ENCODE results near the gene PEX11A. TPM values are rescaled to one million over a fixed set of nuclear protein-coding genes. Genes with fewer than 3 reads are reported as not detected.

The PEX11A gene, protein sequence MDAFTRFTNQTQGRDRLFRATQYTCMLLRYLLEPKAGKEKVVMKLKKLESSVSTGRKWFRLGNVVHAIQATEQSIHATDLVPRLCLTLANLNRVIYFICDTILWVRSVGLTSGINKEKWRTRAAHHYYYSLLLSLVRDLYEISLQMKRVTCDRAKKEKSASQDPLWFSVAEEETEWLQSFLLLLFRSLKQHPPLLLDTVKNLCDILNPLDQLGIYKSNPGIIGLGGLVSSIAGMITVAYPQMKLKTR
- 1.1 TPM for total RNA-seq (ENCODE audit: unreplicated experiment)
- long read RNA-seq, partial matches to known transcripts, result 0 of 3 reads
- long read RNA-seq, other reads (novel, unspliced or antisense), result 0 of 3 reads

- H3K36me3 Mint-ChIP-seq (ENCODE audit: unreplicated experiment), result no peaks in the 10 kb centered on the region
- H3K27me3 Mint-ChIP-seq (ENCODE audit: unreplicated experiment), result peaks cover 2% of the 10 kb centered on the region
- H3K4me1 Mint-ChIP-seq (ENCODE audit: low read depth, unreplicated experiment), result no peaks in the 10 kb centered on the region
- no peak within 1 kb of the TSS for H3K27ac Mint-ChIP-seq (ENCODE audit: unreplicated experiment)
- DNase-seq, result peak; percentile 62
- H3K4me3 Mint-ChIP-seq (ENCODE audit: unreplicated experiment), result peak within 1 kb of the TSS; percentile 89
- H3K9me3 Mint-ChIP-seq (ENCODE audit: unreplicated experiment), result no peaks in the 10 kb centered on the region
- TF ChIP-seq, protein P1, sequence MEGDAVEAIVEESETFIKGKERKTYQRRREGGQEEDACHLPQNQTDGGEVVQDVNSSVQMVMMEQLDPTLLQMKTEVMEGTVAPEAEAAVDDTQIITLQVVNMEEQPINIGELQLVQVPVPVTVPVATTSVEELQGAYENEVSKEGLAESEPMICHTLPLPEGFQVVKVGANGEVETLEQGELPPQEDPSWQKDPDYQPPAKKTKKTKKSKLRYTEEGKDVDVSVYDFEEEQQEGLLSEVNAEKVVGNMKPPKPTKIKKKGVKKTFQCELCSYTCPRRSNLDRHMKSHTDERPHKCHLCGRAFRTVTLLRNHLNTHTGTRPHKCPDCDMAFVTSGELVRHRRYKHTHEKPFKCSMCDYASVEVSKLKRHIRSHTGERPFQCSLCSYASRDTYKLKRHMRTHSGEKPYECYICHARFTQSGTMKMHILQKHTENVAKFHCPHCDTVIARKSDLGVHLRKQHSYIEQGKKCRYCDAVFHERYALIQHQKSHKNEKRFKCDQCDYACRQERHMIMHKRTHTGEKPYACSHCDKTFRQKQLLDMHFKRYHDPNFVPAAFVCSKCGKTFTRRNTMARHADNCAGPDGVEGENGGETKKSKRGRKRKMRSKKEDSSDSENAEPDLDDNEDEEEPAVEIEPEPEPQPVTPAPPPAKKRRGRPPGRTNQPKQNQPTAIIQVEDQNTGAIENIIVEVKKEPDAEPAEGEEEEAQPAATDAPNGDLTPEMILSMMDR (IDR thresholded peaks at IDR 0.05; ENCODE audit: partially characterized antibody, unreplicated experiment), result no peak
Observed at GRCh38 chr15:89690276-89691218, at the start of gene PEX11A, which contains the start of gene WDR93. Gene PEX11A, minus strand, starts transcription at chr15:89690754. Its CDS starts 122 bp downstream, at chr15:89690632. Gene WDR93, plus strand, starts transcription at chr15:89690811. Its CDS starts 10,936 bp downstream, at chr15:89701747.

- Mint-ChIP-seq H3K27me3 (ENCODE audit: unreplicated experiment) (peaks cover 3% of the 10 kb centered on the region), H3K36me3 (ENCODE audit: unreplicated experiment) (no peaks in the 10 kb centered on the region), H3K4me3 (ENCODE audit: unreplicated experiment) (no peak overlapping the region), H3K9me3 (ENCODE audit: unreplicated experiment) (no peaks in the 10 kb centered on the region), H3K4me1 (ENCODE audit: low read depth, unreplicated experiment) (no peaks in the 10 kb centered on the region), H3K27ac (ENCODE audit: unreplicated experiment) (no peak overlapping the region)
- TF ChIP-seq, protein P1 (IDR thresholded peaks at IDR 0.05; ENCODE audit: partially characterized antibody, unreplicated experiment), result peak; percentile 98
- DNase-seq, result no peak
Observed at GRCh38 chr15:89740137-89740536, 49.6 kb upstream of the PEX11A start.

DNA sequence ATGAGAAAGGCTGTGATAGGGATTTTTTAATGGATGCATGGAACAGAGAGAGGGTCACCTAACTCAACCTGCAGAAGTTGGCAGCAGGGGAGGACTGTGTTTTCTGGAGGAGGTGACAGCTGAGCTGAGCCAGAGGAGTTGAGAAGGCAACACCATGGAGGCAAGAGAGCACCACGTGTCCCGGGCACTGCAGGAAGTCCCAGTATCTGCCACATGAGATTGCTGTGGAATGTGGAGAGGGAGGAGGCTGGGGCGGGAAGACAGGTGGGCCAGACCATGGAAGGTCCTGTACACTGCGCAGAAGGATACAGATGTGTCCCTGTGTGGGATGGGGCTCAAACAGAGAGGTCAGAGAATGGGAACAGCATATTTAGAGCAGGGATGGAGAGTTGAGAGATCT lies 45.2 kb upstream of the PEX11A start:
- Mint-ChIP-seq H3K27me3 (ENCODE audit: unreplicated experiment) (peaks cover 1% of the 10 kb centered on the region), H3K36me3 (ENCODE audit: unreplicated experiment) (no peaks in the 10 kb centered on the region), H3K4me3 (ENCODE audit: unreplicated experiment) (no peak overlapping the region), H3K4me1 (ENCODE audit: low read depth, unreplicated experiment) (no peaks in the 10 kb centered on the region), H3K27ac (ENCODE audit: unreplicated experiment) (no peak overlapping the region), H3K9me3 (ENCODE audit: unreplicated experiment) (no peaks in the 10 kb centered on the region)
- TF ChIP-seq, protein P1 (IDR thresholded peaks at IDR 0.05; ENCODE audit: partially characterized antibody, unreplicated experiment), result no peak
- DNase-seq, result no peak

DNA sequence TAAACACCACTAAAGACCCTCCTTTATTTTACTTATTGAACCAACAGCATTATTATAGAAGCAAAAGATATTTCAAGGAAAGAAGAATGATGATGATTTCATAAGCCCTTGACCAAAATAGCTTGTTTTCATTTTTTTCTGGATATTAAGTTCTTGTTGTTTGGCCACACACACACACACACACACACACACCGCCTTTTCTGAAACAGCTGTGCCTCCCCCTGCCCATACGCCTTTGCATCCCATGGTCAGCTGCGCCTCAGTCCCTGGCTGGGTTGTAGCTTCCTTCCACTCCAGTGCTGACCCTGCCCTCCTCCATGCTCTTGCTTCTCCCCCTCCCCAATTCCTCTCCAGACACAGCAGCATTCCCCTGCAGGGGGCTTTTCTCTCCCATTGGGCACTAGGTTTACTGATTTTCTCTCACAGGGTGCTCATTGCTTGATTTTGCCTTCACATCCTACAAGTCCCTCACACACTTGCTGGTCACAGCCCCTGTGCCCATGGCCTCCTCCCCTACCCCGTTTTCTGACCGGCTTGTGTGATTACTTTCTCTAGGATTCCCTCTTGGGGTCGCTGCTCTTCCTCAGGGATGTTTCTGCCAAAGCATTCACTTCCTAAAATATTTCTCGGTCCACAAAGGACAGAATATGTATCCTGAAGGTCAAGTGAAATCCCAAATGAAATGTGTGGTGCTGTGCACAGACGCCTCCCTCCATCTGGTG lies 42.1 kb upstream of the PEX11A start:
- Mint-ChIP-seq H3K27ac (ENCODE audit: unreplicated experiment) (no peak overlapping the region), H3K4me3 (ENCODE audit: unreplicated experiment) (no peak overlapping the region), H3K36me3 (ENCODE audit: unreplicated experiment) (no peaks in the 10 kb centered on the region), H3K27me3 (ENCODE audit: unreplicated experiment) (peaks cover 1% of the 10 kb centered on the region), H3K9me3 (ENCODE audit: unreplicated experiment) (no peaks in the 10 kb centered on the region), H3K4me1 (ENCODE audit: low read depth, unreplicated experiment) (no peaks in the 10 kb centered on the region)
- TF ChIP-seq, protein P1 (IDR thresholded peaks at IDR 0.05; ENCODE audit: partially characterized antibody, unreplicated experiment), result no peak
- DNase-seq, result no peak

All from glutamatergic neuron (in vitro differentiated cells).